Esophagus squamous epithelium (tissue), 5 donors: ENCODE results near the gene CREB5. TPM values are rescaled to one million over a fixed set of nuclear protein-coding genes. Genes with fewer than 3 reads are reported as not detected.

ENCODE experiments used
- DNase-seq: peaks from one replicate; lab custom pipeline; 2025; lab: John Stamatoyannopoulos, UW
- H3K27ac ChIP-seq, 4 donors: fragments of 200-600 bp; sonication (generic); one replicate each; pipeline ENCODE4 v1.5.1; 2016 to 2019; ENCODE audit warnings: mild to moderate bottlenecking in 1 of 4
- H3K27me3 ChIP-seq, 4 donors: fragments of 200-600 bp; sonication (generic); 1 replicate in 3 of 4; 2 replicates in 1 of 4; pipeline versions ENCODE4 v1.5.1 to v1.6.0; 2017 to 2021; ENCODE audit warnings: antibody characterized with exemption in 1 of 4
- H3K36me3 ChIP-seq, 3 donors: fragments of 200-600 bp; sonication (generic); one replicate each; pipeline ENCODE4 v1.5.1; 2016 to 2019
- H3K4me1 ChIP-seq, 3 donors: fragments of 200-600 bp; sonication (generic); one replicate each; pipeline ENCODE4 v1.5.1; 2017 to 2019
- H3K4me3 ChIP-seq, 4 donors: fragments of 200-600 bp; sonication (generic); 1 replicate in 3 of 4; 2 replicates in 1 of 4; pipeline ENCODE4 v1.5.1; 2016 to 2019; ENCODE audit warnings: mild to moderate bottlenecking in 2 of 4, moderate library complexity in 1 of 4
- H3K9me3 ChIP-seq, 3 donors: fragments of 200-600 bp; sonication (generic); one replicate each; pipeline ENCODE4 v1.5.1; 2016 to 2019
- CTCF ChIP-seq, 6 experiments: fragments of 450-650 bp in 4 of 6; fragments of 200-600 bp in 2 of 6; sonication (generic) in 2 of 6; IDR thresholded peaks; one replicate each; pipeline ENCODE4 v1.5.1; 2016 to 2019; ENCODE audit warnings: antibody characterized with exemption in 6 of 6, mild to moderate bottlenecking in 4 of 6, moderate library complexity in 4 of 6
- POLR2A ChIP-seq, 4 donors: fragments of 450-650 bp; IDR thresholded peaks; one replicate each; pipeline ENCODE4 v1.6.1; 2017; ENCODE audit warnings: antibody characterized with exemption in 4 of 4, mild to moderate bottlenecking in 4 of 4, moderate library complexity in 3 of 4
- WGBS, 2 donors: methylation state at CpG; one replicate each; pipeline ENCODE4 v1.1.5; 2018; 5-methylcytosine and 5-hydroxymethylcytosine counted together
- intact Hi-C: fragments of 100-400 bp; cut with DNase I; formaldehyde crosslinking; loops from one replicate; pipeline ENCODE4 v1.15.0; 2022
- total RNA-seq, 4 donors: library from RNA; depleted of rRNA; stranded (reverse); fragments of >200 nt; gene quantifications; one replicate each; pipeline ENCODE4 v1.1.0, GENCODE V29; 2016
- donor health status: DM: yes; HTN: yes; CAD: no.

The CREB5 gene
- total RNA-seq, 4 donors from 2014 or later = 0.30 to 5.0 (median 2.2) TPM

- Histone ChIP-seq H3K4me3 (no peak overlapping the region), H3K36me3 (no peaks in the 10 kb centered on the region), H3K4me1 (peaks cover 0 to 16% (median 0%) of the 10 kb centered on the region in 3 donors), H3K9me3 (no peaks in the 10 kb centered on the region), H3K27ac (peak overlapping the region in 1 of 4 donors; percentile 33), H3K27me3 (no peaks in the 10 kb centered on the region)
- no peak for DNase-seq
- intact Hi-C loops = no loop called here
- 19 to 24% methylated on average over 9 of the region's 9 CpGs for WGBS, 2 donors
- TF ChIP-seq CTCF (IDR thresholded peaks at IDR 0.05) = no peak
- no peak for TF ChIP-seq POLR2A (IDR thresholded peaks at IDR 0.05)
Observed at GRCh38 chr7:28520074-28521015, 108.0 kb downstream of the CREB5 start.

DNA sequence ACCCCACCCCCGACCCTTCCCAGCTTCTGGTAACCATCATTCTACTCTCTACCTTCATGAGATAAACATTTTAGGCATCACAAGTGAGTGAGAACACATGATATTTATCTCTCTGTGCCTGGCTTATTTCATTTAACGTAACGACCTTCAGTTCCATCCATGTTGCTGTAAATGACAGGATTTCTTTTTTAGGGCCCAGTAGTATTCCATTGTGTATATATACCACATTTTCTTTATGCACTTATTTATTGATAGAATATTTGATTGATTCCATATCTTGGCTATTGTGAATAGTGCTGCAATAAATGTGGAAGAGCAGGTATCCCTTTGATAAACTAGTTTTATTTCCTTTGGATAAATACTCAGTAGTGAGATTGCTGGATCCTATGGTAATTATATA, 112.7 kb downstream of the CREB5 start:
- intact Hi-C loops = no loop called here
- Histone ChIP-seq H3K4me1 (peaks cover 0 to 10% (median 0%) of the 10 kb centered on the region in 3 donors), H3K4me3 (no peak overlapping the region), H3K9me3 (no peaks in the 10 kb centered on the region), H3K27me3 (no peaks in the 10 kb centered on the region), H3K27ac (no peak overlapping the region), H3K36me3 (no peaks in the 10 kb centered on the region)
- DNase-seq = no peak
- TF ChIP-seq CTCF (IDR thresholded peaks at IDR 0.05) (no peak), POLR2A (IDR thresholded peaks at IDR 0.05) (no peak)
- WGBS, 2 donors = 44 to 96% methylated on average over 2 to 3 of the region's 3 CpGs

- Histone ChIP-seq H3K9me3 (peaks cover 0 to 4% (median 0%) of the 10 kb centered on the region in 3 donors), H3K4me3 (no peak overlapping the region), H3K27ac (no peak overlapping the region), H3K36me3 (no peaks in the 10 kb centered on the region), H3K4me1 (peaks cover 0 to 14% (median under 1%) of the 10 kb centered on the region in 3 donors), H3K27me3 (no peaks in the 10 kb centered on the region)
- DNase-seq = no peak
- no peak for TF ChIP-seq POLR2A (IDR thresholded peaks at IDR 0.05)
- no peak for TF ChIP-seq CTCF (IDR thresholded peaks at IDR 0.05)
- intact Hi-C loops = no loop called here
- WGBS, 2 donors = 87% methylated on average over 1 of the region's 2 CpGs
Observed at GRCh38 chr7:28528899-28529298, 116.6 kb downstream of the CREB5 start.

DNA sequence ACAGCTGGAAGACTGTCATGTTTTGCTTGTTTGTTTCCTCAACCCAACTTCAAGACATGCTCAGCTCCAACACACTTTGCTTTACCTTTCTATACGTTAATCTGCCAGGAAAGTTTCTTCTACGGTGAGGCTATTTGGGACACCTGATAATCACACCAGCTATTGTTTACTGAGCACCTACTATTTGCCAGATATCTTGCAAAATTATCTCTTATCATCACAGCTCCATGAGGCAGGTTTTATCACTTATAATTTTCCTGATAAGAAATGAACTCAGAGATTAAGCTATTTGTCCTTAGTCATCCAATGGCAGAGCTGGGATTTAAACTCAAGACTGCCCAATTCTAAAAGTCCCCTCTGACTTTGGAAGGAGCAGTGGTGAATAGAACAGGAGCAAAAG, 117.4 kb downstream of the CREB5 start:
- TF ChIP-seq CTCF (IDR thresholded peaks at IDR 0.05) = no peak
- TF ChIP-seq POLR2A (IDR thresholded peaks at IDR 0.05) = no peak
- DNase-seq = no peak
- Histone ChIP-seq H3K36me3 (no peaks in the 10 kb centered on the region), H3K27ac (peak overlapping the region in 2 of 4 donors; percentile 16 to 25), H3K4me1 (peaks cover 0 to 21% (median 5%) of the 10 kb centered on the region in 3 donors), H3K4me3 (no peak overlapping the region), H3K9me3 (peaks cover 0 to 4% (median 0%) of the 10 kb centered on the region in 3 donors), H3K27me3 (no peaks in the 10 kb centered on the region)
- WGBS, 2 donors = 83 to 88% methylated on average over 2 of the region's 2 CpGs
- intact Hi-C loops = no loop called here

GRCh38 chr7:28530175-28530802, 118.0 kb downstream of the CREB5 start:
- Histone ChIP-seq H3K27ac (peak overlapping the region in 1 of 4 donors; percentile 25), H3K9me3 (peaks cover 0 to 4% (median 0%) of the 10 kb centered on the region in 3 donors), H3K4me3 (no peak overlapping the region), H3K36me3 (no peaks in the 10 kb centered on the region), H3K27me3 (no peaks in the 10 kb centered on the region), H3K4me1 (peaks cover 0 to 21% (median 5%) of the 10 kb centered on the region in 3 donors)
- 70 to 96% methylated on average over 8 to 11 of the region's 12 CpGs for WGBS, 2 donors
- DNase-seq = no peak
- intact Hi-C loops = no loop called here
- TF ChIP-seq CTCF (IDR thresholded peaks at IDR 0.05) (no peak), POLR2A (IDR thresholded peaks at IDR 0.05) (no peak)
